Upper lobe of left lung (tissue), 6 donors: Measurements from ENCODE around the gene PATJ. TPM values are rescaled to one million over a fixed set of nuclear protein-coding genes. Genes with fewer than 3 reads are reported as not detected.

Experiments used
- ATAC-seq, 2 donors: fragments of 200-7000 bp; cut with Tn5 transposase; one replicate each; pipeline ENCODE4 v1.9.1; 2022; ENCODE audit warnings: mild to moderate bottlenecking in 2 of 2, moderate library complexity in 2 of 2; ENCODE audit not compliant: low FRiP score in 2 of 2
- DNase-seq, 2 donors: peaks; one replicate each; pipeline ENCODE4 v3.0.0-alpha.2; 2019 to 2020
- H3K27ac ChIP-seq, 4 donors: fragments of 200-600 bp; sonication (generic); one replicate each; pipeline ENCODE4 v1.5.1; 2016 to 2019
- H3K27me3 ChIP-seq, 4 donors: fragments of 200-600 bp; sonication (generic); one replicate each; pipeline ENCODE4 v1.5.1; 2017 to 2019
- H3K36me3 ChIP-seq, 4 donors: fragments of 200-600 bp; sonication (generic); one replicate each; pipeline ENCODE4 v1.5.1; 2016 to 2019
- H3K4me1 ChIP-seq, 4 donors: fragments of 200-600 bp; sonication (generic); one replicate each; pipeline ENCODE4 v1.5.1; 2018 to 2019
- H3K4me3 ChIP-seq, 4 donors: fragments of 200-600 bp; sonication (generic); one replicate each; pipeline ENCODE4 v1.5.1; 2017 to 2019; ENCODE audit warnings: mild to moderate bottlenecking in 2 of 4, moderate library complexity in 1 of 4
- H3K9me3 ChIP-seq, 4 donors: fragments of 200-600 bp; sonication (generic); one replicate each; pipeline ENCODE4 v1.5.1; 2018 to 2019
- CTCF ChIP-seq, 6 experiments: fragments of 450-650 bp in 4 of 6; fragments of 200-600 bp in 2 of 6; sonication (generic) in 2 of 6; IDR thresholded peaks; one replicate each; pipeline ENCODE4 v1.5.1; 2016 to 2019; ENCODE audit warnings: antibody characterized with exemption in 6 of 6
- EP300 ChIP-seq, 4 donors: sonication (generic); formaldehyde crosslinking; IDR thresholded peaks; one replicate each; pipeline ENCODE4 v1.5.1; 2017; ENCODE audit warnings: antibody characterized with exemption in 4 of 4, control low read depth in 2 of 4
- POLR2A ChIP-seq, 4 donors: fragments of 450-650 bp; IDR thresholded peaks; one replicate each; pipeline ENCODE4 v1.5.1; 2016 to 2017; ENCODE audit warnings: antibody characterized with exemption in 4 of 4, mild to moderate bottlenecking in 2 of 4
- POLR2AphosphoS5 ChIP-seq, 2 donors: sonication (generic); formaldehyde crosslinking; IDR thresholded peaks; one replicate each; pipeline ENCODE4 v1.5.1; 2017; ENCODE audit warnings: antibody characterized with exemption in 2 of 2
- WGBS, 2 donors: methylation state at CpG; one replicate each; pipeline ENCODE4 v1.1.5; 2017 to 2018; 5-methylcytosine and 5-hydroxymethylcytosine counted together
- total RNA-seq, 6 donors: library from RNA; depleted of rRNA in 4 of 6; stranded (reverse); fragments of >200 nt in 4 of 6; gene quantifications; one replicate each; pipeline versions ENCODE4 v1.1.0 to v1.2.1, GENCODE V29; 2016 to 2021
- donor health status: DM: no; HTN: no; CAD: no; lungs with moderate emphysema.
- donor health status: DM: no; HTN: yes; CAD: no; lungs with severe emphysema.

PATJ gene
- total RNA-seq, 6 donors from 2014 or later, result 37.1 to 217 (median 70.5) TPM

- H3K4me3 ChIP-seq, result no peak overlapping the region
- ATAC-seq (no peak), DNase-seq (no peak)
- H3K36me3 ChIP-seq, result peaks cover 0 to 26% (median 8%) of the 10 kb centered on the region in 4 donors
- WGBS, 2 donors, result 74 to 78% methylated on average over 7 of the region's 7 CpGs
- no peak overlapping the region for H3K27ac ChIP-seq
- no peak for TF ChIP-seq CTCF (IDR thresholded peaks at IDR 0.05)
- no peak for TF ChIP-seq POLR2AphosphoS5 (IDR thresholded peaks at IDR 0.05)
- no peak for TF ChIP-seq POLR2A (IDR thresholded peaks at IDR 0.05)
- TF ChIP-seq EP300 (IDR thresholded peaks at IDR 0.05), result no peak
- no peaks in the 10 kb centered on the region for H3K27me3 ChIP-seq
- H3K4me1 ChIP-seq, result no peaks in the 10 kb centered on the region
- H3K9me3 ChIP-seq, result no peaks in the 10 kb centered on the region
These were observed 122.2 kb downstream of the PATJ start for GRCh38 chr1:61864489-61864888.

- no peak overlapping the region for H3K4me3 ChIP-seq
- no peak for TF ChIP-seq POLR2AphosphoS5 (IDR thresholded peaks at IDR 0.05)
- no peak for TF ChIP-seq CTCF (IDR thresholded peaks at IDR 0.05)
- no peak for TF ChIP-seq POLR2A (IDR thresholded peaks at IDR 0.05)
- TF ChIP-seq EP300 (IDR thresholded peaks at IDR 0.05), result no peak
- H3K4me1 ChIP-seq, result no peaks in the 10 kb centered on the region
- no peak overlapping the region for H3K27ac ChIP-seq
- no peaks in the 10 kb centered on the region for H3K27me3 ChIP-seq
- H3K9me3 ChIP-seq, result peaks cover 0 to 6% (median 0%) of the 10 kb centered on the region in 4 donors
- ATAC-seq (no peak), DNase-seq (no peak)
- WGBS, 2 donors, result 85 to 86% methylated on average over 4 of the region's 4 CpGs
- H3K36me3 ChIP-seq, result peaks cover 0 to 26% (median 8%) of the 10 kb centered on the region in 4 donors
These were observed 123.5 kb downstream of the PATJ start for GRCh38 chr1:61865646-61866220.

- DNase-seq, result peak in 1 of 2 donors; percentile 31
- ATAC-seq, result no peak
- peaks cover 0 to 12% (median 2%) of the 10 kb centered on the region in 4 donors for H3K9me3 ChIP-seq
- TF ChIP-seq POLR2A (IDR thresholded peaks at IDR 0.05) (no peak), CTCF (IDR thresholded peaks at IDR 0.05) (no peak), EP300 (IDR thresholded peaks at IDR 0.05) (no peak), POLR2AphosphoS5 (IDR thresholded peaks at IDR 0.05) (no peak)
- H3K27ac ChIP-seq, result no peak overlapping the region
- H3K36me3 ChIP-seq, result peaks cover 0 to 4% (median 0%) of the 10 kb centered on the region in 4 donors
- no peak overlapping the region for H3K4me3 ChIP-seq
- 90 to 92% methylated on average over 8 to 14 of the region's 14 CpGs for WGBS, 2 donors
- H3K27me3 ChIP-seq, result no peaks in the 10 kb centered on the region
- H3K4me1 ChIP-seq, result no peaks in the 10 kb centered on the region
These were observed 127.4 kb downstream of the PATJ start for GRCh38 chr1:61869691-61870109.

- Histone ChIP-seq H3K4me1 (no peaks in the 10 kb centered on the region), H3K4me3 (no peak overlapping the region), H3K9me3 (peaks cover 0 to 12% (median 2%) of the 10 kb centered on the region in 4 donors), H3K27me3 (no peaks in the 10 kb centered on the region), H3K27ac (no peak overlapping the region), H3K36me3 (peaks cover 0 to 4% (median 0%) of the 10 kb centered on the region in 4 donors)
- no peak for DNase-seq
- TF ChIP-seq POLR2AphosphoS5 (IDR thresholded peaks at IDR 0.05), result no peak
- no peak for TF ChIP-seq EP300 (IDR thresholded peaks at IDR 0.05)
- TF ChIP-seq CTCF (IDR thresholded peaks at IDR 0.05), result no peak
- TF ChIP-seq POLR2A (IDR thresholded peaks at IDR 0.05), result no peak
- no peak for ATAC-seq
- WGBS, 2 donors, result 99% methylated on average over 3 of the region's 3 CpGs
These were observed 129.9 kb downstream of the PATJ start for GRCh38 chr1:61872206-61872605.

GRCh38 chr1:61873581-61873980 is 131.3 kb downstream of the PATJ start:
- Histone ChIP-seq H3K36me3 (peaks cover 0 to 4% (median 0%) of the 10 kb centered on the region in 4 donors), H3K27ac (no peak overlapping the region), H3K4me3 (no peak overlapping the region), H3K9me3 (peaks cover 0 to 12% (median 2%) of the 10 kb centered on the region in 4 donors), H3K27me3 (no peaks in the 10 kb centered on the region), H3K4me1 (no peaks in the 10 kb centered on the region)
- ATAC-seq (no peak), DNase-seq (no peak)
- 90 to 96% methylated on average over 2 of the region's 2 CpGs for WGBS, 2 donors
- TF ChIP-seq CTCF (IDR thresholded peaks at IDR 0.05) (no peak), POLR2AphosphoS5 (IDR thresholded peaks at IDR 0.05) (no peak), EP300 (IDR thresholded peaks at IDR 0.05) (no peak), POLR2A (IDR thresholded peaks at IDR 0.05) (no peak)
